Measurements from ENCODE around the gene AHCYL2. TPM values are rescaled to one million over a fixed set of nuclear protein-coding genes. Genes with fewer than 3 reads are reported as not detected.
A peak's percentile ranks its signal among the peaks of the same experiment; 100 is the strongest.

The AHCYL2 gene
- polyA plus RNA-seq (2011; rRNA removed) (7.8 and 11.4 TPM in 2 replicates), polyA minus RNA-seq (2011; rRNA and poly(A)+ RNA removed) (6.1 and 9.2 TPM in 2 replicates)

DNA sequence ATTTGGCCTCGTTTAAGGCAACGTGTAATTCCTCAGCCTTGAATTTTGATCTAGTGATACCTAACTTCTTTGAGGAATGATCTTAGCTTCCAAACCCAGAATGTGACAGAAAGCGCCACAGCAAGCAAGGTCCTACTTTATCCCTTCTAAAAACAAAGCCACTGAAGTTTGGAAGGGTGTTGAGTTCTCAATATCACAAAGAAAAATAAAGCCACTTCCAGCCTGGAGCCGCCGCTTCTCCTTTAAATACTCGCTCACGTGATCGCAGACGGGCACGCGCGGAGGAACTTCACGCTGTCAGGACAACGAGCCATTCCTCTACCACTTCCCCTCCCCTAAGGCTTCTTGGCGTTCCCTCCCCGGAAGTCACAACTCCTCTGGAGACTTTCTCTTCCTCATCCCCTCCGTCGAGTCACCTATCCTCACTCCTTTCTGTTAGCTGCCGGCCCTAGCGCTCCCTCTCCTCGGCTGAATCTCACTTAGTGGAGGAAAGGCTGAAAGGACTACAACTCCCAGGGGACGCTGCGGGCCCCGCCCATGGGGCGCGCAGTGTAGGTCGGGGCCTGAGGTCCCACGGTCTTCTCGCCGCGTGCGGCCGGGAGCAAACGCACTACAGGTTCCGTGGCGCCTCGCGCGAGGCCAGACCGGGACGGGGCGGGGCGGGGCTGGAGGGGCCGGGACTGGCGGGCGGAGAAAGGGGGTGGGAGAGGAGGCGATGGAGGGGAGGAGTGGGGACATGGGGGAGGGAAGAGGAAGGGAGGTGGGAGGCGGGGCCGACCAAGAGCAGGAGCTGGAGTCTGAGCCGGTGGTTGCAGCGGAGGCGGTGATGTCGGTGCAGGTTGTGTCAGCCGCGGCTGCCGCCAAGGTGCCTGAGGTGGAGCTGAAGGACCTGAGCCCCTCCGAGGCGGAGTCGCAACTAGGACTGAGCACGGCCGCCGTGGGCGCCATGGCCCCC lies at the start of gene AHCYL2:
Gene AHCYL2, plus strand, starts transcription at position 780 of the 955 bp plus-strand sequence.
- Histone ChIP-seq H3K36me3 (ENCODE audit: control insufficient read depth, insufficient read depth, low read length) (no peaks in the 10 kb centered on the region), H3K4me3 (ENCODE audit: low read depth, low read length) (peak within 1 kb of the TSS; percentile 88), H3K27me3 (ENCODE audit: control insufficient read depth, insufficient read depth, low read length) (no peaks in the 10 kb centered on the region)
- CTCF ChIA-PET, result interaction anchor here (0.6 to 2.5 kb wide), 5 partner anchors 14 to 726 kb away, joined by 3 to 14 read pairs (median 3); no protein-coding TSS in a partner anchor
- TF ChIP-seq, protein P1, sequence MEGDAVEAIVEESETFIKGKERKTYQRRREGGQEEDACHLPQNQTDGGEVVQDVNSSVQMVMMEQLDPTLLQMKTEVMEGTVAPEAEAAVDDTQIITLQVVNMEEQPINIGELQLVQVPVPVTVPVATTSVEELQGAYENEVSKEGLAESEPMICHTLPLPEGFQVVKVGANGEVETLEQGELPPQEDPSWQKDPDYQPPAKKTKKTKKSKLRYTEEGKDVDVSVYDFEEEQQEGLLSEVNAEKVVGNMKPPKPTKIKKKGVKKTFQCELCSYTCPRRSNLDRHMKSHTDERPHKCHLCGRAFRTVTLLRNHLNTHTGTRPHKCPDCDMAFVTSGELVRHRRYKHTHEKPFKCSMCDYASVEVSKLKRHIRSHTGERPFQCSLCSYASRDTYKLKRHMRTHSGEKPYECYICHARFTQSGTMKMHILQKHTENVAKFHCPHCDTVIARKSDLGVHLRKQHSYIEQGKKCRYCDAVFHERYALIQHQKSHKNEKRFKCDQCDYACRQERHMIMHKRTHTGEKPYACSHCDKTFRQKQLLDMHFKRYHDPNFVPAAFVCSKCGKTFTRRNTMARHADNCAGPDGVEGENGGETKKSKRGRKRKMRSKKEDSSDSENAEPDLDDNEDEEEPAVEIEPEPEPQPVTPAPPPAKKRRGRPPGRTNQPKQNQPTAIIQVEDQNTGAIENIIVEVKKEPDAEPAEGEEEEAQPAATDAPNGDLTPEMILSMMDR (IDR thresholded peaks at IDR 0.05; ENCODE audit: insufficient read depth, low read depth, low read length), result no peak
- peak; percentile 85 for DNase-seq (ENCODE audit: low read depth)
- POLR2A ChIA-PET, result interaction anchor here (0.6 kb wide), 3 partner anchors 29 to 248 kb away, joined by 3 to 6 read pairs (median 3); no protein-coding TSS in a partner anchor

DNA sequence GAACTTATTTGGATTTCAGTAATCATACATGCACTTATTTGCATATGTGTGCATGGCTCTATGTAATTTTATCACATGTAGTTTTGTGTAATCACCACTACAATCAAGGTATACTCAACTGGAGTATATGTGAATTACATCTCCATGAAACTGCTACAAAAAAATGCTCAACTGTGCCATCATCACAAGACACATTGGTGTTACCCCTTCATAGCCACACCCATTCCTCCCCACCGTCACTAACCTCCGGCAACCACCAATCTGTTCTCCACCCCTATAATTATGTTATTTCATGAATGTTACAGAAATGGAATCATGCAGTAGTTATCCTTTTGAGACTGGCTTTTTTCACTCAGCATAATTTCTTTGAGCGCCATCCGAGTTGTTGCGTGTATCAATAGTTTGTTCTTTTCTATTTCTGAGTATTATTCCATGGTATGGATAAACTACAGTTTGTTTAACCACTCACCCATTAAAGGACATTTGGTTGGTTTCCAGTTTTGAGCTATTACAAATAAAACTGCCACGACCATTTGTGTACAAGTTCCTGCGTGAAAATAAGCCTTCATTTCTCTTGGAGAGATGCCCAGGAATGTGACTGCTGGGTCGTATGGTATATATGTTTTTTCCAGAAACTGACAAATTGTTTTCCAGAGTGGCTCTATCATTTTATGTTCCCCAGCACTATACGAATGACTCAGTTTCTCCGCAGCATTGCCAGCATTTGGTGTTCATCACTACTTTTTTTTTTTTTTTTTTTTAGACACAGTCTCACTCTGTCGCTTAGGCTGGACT lies 47.7 kb upstream of the AHCYL2 start:
- ChIA-PET CTCF (interaction anchor here (1.0 kb wide), 1 partner anchor 13 kb away, joined by 3 read pairs; no protein-coding TSS in a partner anchor), POLR2A (no interaction called here)
- Histone ChIP-seq H3K27me3 (ENCODE audit: control insufficient read depth, insufficient read depth, low read length) (peaks cover 10% of the 10 kb centered on the region), H3K36me3 (ENCODE audit: control insufficient read depth, insufficient read depth, low read length) (no peaks in the 10 kb centered on the region), H3K4me3 (ENCODE audit: low read depth, low read length) (no peak overlapping the region)
- TF ChIP-seq, protein P1 (IDR thresholded peaks at IDR 0.05; ENCODE audit: insufficient read depth, low read depth, low read length), result no peak
- DNase-seq (ENCODE audit: low read depth), result no peak

DNA sequence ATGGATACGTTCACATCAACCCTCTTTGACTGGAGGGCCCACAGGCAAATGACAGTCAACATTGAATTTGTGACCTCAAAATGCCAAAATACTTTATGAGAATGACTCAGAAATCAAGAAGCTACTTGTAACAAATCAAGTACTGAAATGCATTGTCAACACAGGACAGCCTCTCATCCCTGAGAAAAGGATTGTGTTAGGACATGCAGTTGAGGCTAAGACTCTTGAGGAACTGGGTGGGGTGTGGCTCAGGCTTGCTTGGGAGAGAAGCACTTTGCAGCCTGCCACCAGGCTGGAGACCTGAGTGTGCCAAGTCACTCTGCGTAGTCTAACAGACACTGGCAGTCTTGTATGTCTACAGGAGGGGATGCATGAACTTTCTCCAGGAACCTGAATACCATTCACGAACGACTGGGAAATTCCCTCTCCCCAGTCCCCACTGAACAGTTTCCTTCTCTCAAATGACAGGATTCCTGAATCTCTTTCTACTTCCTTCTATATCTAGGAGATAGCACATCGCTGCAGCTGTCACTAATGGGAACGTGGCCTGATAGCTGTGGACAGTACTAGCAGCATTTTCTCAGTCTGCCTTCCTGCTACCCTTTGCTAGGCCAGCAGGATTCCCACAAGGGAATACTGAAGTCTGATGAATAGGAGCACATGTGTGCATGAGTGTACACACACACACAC lies 39.7 kb upstream of the AHCYL2 start:
- CTCF ChIA-PET, result interaction anchor here (1.3 kb wide), 1 partner anchor 21 kb away, joined by 4 read pairs; no protein-coding TSS in a partner anchor
- no peak for DNase-seq (ENCODE audit: low read depth)
- POLR2A ChIA-PET, result no interaction called here
- Histone ChIP-seq H3K4me3 (ENCODE audit: low read depth, low read length) (no peak overlapping the region), H3K36me3 (ENCODE audit: control insufficient read depth, insufficient read depth, low read length) (no peaks in the 10 kb centered on the region), H3K27me3 (ENCODE audit: control insufficient read depth, insufficient read depth, low read length) (peaks cover 6% of the 10 kb centered on the region)
- TF ChIP-seq, protein P1 (IDR thresholded peaks at IDR 0.05; ENCODE audit: insufficient read depth, low read depth, low read length), result no peak

DNA sequence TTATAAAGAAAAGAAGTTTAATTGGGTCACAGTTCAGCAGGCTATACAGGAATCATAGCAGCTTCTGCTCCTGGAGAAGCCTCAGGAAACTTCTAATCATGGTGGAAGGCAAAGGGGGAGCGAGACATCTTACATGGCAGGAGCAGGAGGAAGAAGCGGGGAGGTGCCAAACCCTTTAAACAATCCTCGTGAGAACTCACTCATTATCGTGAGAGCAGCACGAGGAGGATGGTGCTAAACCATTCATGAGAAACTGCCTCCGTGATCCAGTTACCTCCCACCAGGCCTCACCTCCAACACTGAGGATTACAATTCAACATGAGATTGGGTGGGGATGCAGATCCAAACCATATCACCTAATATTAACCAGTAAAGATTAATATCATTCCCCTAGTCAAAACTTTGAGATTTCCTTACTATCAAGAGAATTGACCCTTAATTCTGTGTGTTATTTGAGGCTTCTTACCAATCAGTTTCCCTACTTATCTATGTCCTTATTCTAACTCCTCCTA lies 38.0 kb upstream of the AHCYL2 start:
- ChIA-PET CTCF (interaction anchor here (1.3 kb wide), 1 partner anchor 23 kb away, joined by 4 read pairs; no protein-coding TSS in a partner anchor), POLR2A (no interaction called here)
- TF ChIP-seq, protein P1 (IDR thresholded peaks at IDR 0.05; ENCODE audit: insufficient read depth, low read depth, low read length), result no peak

More for the DNA sequence above, 38.0 kb upstream of the AHCYL2 start:
- H3K36me3 ChIP-seq (ENCODE audit: control insufficient read depth, insufficient read depth, low read length), result no peaks in the 10 kb centered on the region
- peaks cover 2% of the 10 kb centered on the region; the same call in 1 of the 2 replicates for H3K27me3 ChIP-seq (ENCODE audit: control insufficient read depth, insufficient read depth, low read length)
- H3K4me3 ChIP-seq (ENCODE audit: low read depth, low read length), result no peak overlapping the region
- DNase-seq (ENCODE audit: low read depth), result no peak
